ENCODE results near the gene NFATC4.

- TF ChIP-seq ELF4 (CRISPR knock-in tag; IDR thresholded peaks at IDR 0.05; ENCODE audit: low read depth) (no peak), NR1H2 (CRISPR knock-in tag; IDR thresholded peaks at IDR 0.05) (no peak), ATF6 (CRISPR knock-in tag; IDR thresholded peaks at IDR 0.05) (no peak), KAT7 (CRISPR knock-in tag; IDR thresholded peaks at IDR 0.05; ENCODE audit: borderline replicate concordance) (no peak), JUN (CRISPR knock-in tag; IDR thresholded peaks at IDR 0.05) (no peak), FOXK1 (CRISPR knock-in tag; IDR thresholded peaks at IDR 0.05) (no peak), NFE2L1 (CRISPR knock-in tag; IDR thresholded peaks at IDR 0.05) (no peak), ZNF121 (CRISPR knock-in tag; IDR thresholded peaks at IDR 0.05) (no peak), ETV6 (CRISPR knock-in tag; IDR thresholded peaks at IDR 0.05) (no peak)
- TF ChIP-seq, protein P1, sequence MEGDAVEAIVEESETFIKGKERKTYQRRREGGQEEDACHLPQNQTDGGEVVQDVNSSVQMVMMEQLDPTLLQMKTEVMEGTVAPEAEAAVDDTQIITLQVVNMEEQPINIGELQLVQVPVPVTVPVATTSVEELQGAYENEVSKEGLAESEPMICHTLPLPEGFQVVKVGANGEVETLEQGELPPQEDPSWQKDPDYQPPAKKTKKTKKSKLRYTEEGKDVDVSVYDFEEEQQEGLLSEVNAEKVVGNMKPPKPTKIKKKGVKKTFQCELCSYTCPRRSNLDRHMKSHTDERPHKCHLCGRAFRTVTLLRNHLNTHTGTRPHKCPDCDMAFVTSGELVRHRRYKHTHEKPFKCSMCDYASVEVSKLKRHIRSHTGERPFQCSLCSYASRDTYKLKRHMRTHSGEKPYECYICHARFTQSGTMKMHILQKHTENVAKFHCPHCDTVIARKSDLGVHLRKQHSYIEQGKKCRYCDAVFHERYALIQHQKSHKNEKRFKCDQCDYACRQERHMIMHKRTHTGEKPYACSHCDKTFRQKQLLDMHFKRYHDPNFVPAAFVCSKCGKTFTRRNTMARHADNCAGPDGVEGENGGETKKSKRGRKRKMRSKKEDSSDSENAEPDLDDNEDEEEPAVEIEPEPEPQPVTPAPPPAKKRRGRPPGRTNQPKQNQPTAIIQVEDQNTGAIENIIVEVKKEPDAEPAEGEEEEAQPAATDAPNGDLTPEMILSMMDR (IDR thresholded peaks at IDR 0.05): no peak
- TF ChIP-seq, protein P2, sequence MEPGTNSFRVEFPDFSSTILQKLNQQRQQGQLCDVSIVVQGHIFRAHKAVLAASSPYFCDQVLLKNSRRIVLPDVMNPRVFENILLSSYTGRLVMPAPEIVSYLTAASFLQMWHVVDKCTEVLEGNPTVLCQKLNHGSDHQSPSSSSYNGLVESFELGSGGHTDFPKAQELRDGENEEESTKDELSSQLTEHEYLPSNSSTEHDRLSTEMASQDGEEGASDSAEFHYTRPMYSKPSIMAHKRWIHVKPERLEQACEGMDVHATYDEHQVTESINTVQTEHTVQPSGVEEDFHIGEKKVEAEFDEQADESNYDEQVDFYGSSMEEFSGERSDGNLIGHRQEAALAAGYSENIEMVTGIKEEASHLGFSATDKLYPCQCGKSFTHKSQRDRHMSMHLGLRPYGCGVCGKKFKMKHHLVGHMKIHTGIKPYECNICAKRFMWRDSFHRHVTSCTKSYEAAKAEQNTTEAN (CRISPR knock-in tag; IDR thresholded peaks at IDR 0.05): no peak
- TF ChIP-seq, protein P3, sequence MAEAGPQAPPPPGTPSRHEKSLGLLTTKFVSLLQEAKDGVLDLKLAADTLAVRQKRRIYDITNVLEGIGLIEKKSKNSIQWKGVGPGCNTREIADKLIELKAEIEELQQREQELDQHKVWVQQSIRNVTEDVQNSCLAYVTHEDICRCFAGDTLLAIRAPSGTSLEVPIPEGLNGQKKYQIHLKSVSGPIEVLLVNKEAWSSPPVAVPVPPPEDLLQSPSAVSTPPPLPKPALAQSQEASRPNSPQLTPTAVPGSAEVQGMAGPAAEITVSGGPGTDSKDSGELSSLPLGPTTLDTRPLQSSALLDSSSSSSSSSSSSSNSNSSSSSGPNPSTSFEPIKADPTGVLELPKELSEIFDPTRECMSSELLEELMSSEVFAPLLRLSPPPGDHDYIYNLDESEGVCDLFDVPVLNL (CRISPR knock-in tag; IDR thresholded peaks at IDR 0.05; ENCODE audit: borderline replicate concordance, low read depth): no peak
- TF ChIP-seq, protein P4, sequence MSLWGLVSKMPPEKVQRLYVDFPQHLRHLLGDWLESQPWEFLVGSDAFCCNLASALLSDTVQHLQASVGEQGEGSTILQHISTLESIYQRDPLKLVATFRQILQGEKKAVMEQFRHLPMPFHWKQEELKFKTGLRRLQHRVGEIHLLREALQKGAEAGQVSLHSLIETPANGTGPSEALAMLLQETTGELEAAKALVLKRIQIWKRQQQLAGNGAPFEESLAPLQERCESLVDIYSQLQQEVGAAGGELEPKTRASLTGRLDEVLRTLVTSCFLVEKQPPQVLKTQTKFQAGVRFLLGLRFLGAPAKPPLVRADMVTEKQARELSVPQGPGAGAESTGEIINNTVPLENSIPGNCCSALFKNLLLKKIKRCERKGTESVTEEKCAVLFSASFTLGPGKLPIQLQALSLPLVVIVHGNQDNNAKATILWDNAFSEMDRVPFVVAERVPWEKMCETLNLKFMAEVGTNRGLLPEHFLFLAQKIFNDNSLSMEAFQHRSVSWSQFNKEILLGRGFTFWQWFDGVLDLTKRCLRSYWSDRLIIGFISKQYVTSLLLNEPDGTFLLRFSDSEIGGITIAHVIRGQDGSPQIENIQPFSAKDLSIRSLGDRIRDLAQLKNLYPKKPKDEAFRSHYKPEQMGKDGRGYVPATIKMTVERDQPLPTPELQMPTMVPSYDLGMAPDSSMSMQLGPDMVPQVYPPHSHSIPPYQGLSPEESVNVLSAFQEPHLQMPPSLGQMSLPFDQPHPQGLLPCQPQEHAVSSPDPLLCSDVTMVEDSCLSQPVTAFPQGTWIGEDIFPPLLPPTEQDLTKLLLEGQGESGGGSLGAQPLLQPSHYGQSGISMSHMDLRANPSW (CRISPR knock-in tag; conservative IDR thresholded peaks at IDR 0.05; ENCODE audit: low read depth): no peak
Observed at GRCh38 chr14:24404814-24405213, 36.8 kb downstream of the NFATC4 start.
